GM19351 (cell line): Measurements from ENCODE around the gene ASXL1.
"Not testable (repeated sequence)": the region's sequence is repeated elsewhere in the genome, so short reads cannot be mapped to it uniquely, and the experiment has no call there.

Experiments used
- ATAC-seq: cut with Tn5 transposase; IDR thresholded peaks from one replicate; pipeline ENCODE4 v1.9.1; 2021; ENCODE audit warnings: mild to moderate bottlenecking, moderate library complexity; ENCODE audit not compliant: unreplicated experiment

ASXL1 gene

GRCh38 chr20:32357869-32358631 is at the start of gene ASXL1:
TSS of gene ASXL1 (plus strand) at chr20:32358331. CDS start at chr20:32358776, 445 bp downstream.
- ATAC-seq, result peak; percentile 64

DNA sequence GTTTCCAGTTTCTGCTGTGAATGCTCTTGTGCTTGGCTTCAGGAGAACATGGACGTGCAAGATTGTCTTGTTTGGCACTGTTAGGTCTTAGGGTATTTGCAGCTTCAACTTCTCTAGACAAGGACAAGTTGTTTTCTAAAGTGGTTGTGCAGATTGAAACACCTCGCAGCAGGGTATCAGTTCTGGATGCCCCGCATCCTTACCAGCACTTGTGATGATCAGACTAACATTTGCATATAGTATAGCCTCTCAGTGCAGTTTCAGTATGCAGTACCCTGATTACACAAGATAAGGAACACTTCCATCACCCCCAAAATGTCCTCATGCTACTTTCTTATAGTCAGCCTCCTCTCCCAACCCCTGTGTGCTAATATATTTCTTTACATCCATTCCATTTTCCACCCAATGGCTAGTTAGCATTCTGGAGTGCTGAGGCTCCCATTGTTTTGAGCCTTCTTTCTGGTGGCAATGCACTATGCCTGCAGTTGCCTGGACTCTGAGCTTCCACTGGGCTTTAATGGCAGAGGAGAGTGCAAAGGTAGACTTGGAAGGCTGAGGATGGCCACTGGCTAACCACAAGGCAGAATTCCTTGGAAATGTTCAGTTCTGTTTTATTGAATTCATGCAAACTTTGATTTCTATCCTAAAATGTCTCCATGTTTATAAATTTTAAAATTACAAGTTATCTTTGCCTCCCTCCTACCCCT is 45.3 kb upstream of the ASXL1 start:
- ATAC-seq, result no peak

DNA sequence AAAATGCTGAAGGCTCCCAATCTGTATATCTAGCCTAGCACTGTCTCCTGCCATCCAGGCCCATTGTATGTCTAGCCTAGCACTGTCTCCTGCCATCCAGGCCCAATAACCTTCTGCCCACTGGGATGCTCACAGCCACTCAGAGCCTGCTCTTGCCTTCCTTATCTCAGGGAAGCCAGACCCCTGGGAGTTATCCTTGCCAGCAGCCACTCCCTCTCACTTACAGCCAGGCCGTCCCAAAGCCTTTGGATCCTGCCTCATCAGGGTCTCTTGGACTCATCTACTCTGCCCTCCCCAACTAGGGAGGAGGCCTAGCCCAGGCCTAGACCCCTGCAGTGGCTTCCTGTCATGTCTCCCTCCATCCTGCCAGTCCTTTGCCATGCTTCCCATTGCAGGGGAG is 43.4 kb upstream of the ASXL1 start:
- ATAC-seq, result no peak

DNA sequence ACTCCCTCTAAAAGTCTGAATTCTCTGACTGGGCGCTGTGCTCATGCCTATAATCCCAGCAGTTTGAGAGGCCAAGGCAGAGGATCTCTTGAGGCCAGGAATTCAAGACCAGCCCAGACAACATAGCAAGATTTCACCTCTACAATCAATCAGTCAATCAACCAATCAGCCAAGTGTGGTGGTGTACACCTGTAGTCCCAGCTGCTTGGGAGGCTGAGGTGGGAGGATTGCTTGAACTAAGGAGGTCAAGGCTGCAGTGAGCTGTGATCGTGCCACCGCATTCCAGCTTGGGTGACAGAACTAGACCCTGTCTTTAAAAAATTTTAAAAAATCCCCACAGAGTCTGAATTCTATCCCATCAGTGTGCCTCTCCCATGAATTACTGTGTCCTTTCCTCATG is 42.7 kb upstream of the ASXL1 start:
- no peak for ATAC-seq

DNA sequence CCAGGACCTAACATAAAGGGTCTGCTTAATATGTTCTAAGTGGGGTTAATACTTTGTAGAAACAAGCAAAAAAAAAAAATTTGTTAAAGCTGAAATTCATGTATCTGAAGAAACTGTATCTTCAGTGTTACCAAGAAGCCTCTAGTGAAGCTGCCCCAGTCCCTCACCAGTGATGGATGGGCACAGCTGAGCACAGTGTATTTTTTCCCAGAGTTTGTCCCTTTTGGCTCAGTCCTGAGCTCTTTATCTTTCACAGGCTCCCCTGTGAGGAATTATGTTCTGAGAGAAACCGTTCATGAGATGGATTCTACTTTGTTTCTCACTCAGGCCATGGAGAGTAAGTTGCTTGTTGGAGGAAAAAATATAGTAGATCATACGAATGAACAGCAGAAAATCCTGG is 42.2 kb upstream of the ASXL1 start:
- ATAC-seq, result no peak

GRCh38 chr20:32316667-32317066 is 41.5 kb upstream of the ASXL1 start:
- no peak for ATAC-seq

GRCh38 chr20:32319100-32319499 is 39.0 kb upstream of the ASXL1 start:
- ATAC-seq, result no peak

- ATAC-seq, result no peak
Observed at GRCh38 chr20:32320305-32320704, 37.8 kb upstream of the ASXL1 start.

- no peak for ATAC-seq
Observed at GRCh38 chr20:32321390-32321789, 36.7 kb upstream of the ASXL1 start.

- ATAC-seq, result not testable (repeated sequence)
Observed at GRCh38 chr20:32322260-32322659, 35.9 kb upstream of the ASXL1 start.

GRCh38 chr20:32323761-32324160 is 34.4 kb upstream of the ASXL1 start:
- ATAC-seq, result not testable (repeated sequence)

DNA sequence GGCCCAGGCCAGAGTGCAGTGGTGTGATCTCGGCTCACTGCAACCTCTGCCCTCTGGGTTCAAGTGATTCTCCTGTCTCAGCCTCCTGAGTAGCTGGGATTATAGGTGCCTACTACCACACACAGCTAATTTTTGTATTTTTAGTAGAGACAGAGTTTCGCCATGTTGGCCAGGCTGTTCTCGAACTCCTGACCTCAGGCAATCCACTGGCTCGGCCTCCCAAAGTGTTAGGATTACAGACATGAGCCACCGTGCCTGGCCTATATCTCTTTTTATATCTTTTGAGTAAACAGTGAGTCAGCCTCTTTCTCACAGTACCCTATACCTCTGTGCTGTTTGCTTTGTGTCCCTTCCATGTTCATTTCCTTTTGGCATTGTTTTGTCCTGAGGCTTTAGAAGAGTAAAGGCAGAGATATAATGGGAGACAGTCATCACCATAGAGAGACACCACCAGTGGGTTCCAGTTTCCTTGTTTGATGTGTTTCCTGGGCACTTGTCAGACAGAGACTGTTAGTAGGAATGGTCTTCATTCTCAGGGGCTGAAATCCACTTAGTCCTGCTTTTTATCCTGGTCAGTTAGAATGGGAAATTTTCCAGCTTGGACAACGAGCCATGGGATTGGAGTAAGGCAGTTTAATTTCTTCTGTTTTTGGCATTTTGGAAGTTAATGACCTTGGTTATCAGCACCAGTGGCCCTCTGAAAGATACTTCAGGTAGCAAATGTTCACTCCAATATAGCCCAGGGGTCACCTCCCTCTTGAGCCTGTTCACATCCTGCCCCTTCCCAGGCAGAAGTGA is 32.2 kb upstream of the ASXL1 start:
- no peak for ATAC-seq

DNA sequence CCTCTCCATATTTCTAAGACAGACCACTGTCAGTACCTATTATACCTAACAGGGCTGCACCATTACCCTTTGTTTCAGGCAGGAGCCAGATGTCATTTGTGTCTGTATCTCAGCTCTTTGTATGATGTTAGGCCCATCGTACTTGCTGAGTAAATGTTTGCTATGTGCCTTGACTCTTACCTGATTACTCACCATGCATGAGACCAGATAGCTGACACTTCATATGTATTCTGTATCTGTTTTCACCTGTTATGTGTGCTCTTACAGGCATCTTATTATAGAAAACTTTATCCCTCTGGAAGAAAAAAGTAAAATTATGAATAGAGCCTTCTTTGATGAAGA is 31.7 kb upstream of the ASXL1 start:
- no peak for ATAC-seq

DNA sequence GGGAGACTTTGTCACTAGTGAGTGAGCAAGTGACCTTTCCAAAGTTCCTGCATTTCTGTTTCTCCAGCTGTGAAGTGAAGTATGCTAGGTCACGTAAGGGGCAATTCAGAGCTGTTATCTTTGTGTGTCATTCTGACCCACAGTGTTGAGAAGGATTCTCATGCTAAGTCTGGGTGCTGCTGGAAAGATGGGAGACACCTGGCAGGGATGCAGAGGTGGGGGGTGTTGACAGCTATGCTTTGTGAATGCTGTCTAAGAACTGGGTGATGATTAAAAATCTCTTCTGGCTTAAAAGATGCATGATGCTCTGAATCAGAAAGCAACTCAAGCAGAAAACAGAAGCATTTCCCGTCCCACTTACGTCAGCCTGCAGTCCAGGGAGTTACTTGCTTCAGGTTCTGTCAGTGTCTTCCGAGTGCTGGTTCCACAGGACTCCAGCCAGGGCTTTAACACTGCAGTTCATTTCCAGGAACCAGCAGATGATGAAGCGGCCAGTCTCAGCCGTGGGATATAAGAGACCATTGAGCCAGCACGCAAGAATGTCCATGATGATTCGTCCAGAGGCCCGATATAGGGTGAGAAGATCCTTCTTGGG is 30.9 kb upstream of the ASXL1 start:
- no peak for ATAC-seq

DNA sequence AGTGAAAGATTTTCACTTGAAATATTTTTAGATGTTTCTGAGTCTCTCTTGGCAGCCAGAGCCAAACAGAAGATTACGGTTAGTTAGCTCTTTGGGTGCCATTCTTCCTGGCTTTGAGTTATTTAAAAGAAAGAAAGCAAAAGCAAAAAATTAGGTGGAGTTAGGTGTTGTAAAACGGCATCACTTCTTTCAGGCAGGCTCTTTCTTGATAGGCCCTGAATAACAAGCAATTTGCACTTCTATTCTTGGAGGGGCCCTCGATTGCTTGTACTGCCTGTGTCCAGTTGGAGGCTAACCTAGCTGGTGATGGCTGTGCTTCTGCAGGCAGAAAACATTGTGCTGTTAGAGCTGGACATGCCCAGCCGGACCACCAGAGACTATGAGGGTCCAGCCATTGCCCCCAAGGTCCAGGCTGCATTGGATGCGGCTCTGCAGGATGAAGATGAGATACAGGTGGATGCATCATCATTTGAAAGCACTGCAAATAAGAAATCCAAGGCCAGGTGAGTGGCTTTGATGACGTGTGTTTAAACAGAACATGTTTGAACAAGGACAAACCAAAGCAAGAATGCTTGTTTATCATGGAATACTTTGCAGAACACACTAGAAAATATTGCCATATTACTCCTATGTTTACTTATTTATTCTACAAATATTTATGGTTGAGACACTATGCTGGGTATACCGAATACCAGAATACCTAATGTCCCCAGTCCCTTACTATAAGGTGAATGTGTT is 28.1 kb upstream of the ASXL1 start:
- no peak for ATAC-seq

GRCh38 chr20:32330555-32330897 is 27.6 kb upstream of the ASXL1 start:
- ATAC-seq, result no peak

DNA sequence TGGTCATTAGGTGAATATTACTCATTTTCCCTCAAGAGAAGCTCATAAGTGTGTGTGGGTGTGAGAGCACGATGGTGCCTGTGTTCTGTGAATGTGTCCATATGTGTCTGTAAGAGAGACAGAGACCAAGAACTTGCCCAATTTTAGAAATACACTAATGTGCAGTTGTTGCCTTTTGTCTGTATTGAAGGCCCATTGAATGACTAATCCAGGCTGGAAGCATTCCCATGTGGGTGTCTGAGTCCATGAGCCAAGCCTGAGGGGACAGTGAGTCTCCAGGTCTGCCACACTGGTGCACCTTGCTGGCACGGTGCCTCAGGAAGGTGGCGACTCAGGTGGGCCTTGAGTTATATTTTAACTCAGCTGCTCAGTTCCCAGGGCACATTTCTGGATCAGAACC is 25.5 kb upstream of the ASXL1 start:
- no peak for ATAC-seq

DNA sequence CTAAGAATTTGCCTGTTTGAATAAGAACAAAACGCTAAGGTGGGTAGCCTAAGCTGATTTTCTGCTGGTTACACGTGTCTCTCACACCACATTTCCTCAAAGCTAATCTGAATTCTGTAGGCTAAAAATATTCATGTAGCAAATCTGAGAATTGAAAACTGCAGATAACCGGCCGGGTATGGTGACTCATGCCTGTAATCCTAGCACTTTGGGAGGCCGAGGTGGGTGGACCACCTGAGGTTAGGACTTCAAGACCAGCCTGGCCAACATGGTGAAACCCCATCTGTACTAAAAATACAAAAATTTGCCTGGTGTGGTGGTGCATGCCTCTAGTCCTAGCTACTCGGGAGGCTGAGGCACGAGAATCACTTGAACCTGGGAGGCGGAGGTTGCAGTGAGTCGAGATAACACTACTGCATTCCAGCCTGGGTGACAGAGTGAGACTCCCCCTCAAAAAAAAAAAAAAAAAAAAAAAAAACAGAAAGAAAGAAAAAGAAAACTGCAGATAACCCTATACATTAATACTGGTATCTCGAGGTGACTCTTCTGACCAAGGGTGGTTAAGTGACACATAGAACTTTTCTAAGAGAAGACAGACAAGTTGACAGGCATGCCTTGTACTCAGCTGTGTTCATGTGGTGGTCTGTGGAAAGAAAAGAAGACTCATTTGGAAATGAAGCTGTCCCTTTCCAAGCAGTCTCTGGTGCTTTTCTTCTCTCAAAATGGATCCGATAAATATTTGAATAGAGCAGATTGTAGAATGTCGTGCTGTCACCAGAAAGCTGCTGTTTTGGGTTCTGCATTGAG is 24.7 kb upstream of the ASXL1 start:
- ATAC-seq, result peak; percentile 52

DNA sequence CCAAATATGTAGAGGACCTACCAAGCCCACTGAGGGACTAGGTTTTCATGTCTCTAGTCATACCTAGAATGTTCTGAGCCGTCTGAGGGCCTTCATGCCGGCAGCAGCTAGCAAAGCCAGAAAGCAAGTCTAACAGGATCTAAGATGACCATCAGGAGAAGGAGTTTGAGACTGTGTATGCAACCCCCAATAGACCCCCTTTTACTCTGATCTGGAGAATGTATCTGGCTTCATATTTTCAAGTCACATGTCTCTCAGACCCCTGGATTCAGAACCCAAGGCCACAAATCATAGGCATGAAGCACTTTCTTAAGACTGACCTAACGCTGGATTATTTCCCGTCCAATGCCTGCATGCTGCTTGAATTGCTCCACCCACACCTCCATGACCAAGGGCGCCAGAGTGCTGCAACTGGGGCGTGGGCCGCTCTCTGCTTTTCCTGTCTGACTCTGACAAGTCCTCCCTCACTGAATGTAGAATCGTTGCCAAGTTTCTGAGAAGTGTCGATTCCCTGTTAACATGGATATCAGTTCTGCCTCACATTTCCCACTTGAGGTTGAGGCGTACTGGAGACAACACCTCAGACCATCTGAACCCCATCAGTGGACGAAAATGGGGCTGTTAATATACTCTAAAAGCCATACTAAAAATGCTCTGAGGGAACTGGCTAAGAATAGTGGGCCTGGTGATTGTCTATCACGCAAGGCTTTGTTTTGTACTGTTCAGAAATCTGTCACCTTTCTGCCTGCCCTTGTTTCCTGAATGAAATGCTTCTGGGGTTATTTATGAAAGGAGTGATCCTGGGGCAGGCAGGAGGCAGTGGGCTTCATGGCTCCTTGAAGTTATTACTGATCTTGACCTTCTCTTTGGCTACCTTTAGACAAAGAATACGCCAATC is 23.9 kb upstream of the ASXL1 start:
- peak; percentile 30 for ATAC-seq
